Omental fat pad (tissue), 4 donors: Measurements from ENCODE around the gene LDB3. TPM values are rescaled to one million over a fixed set of nuclear protein-coding genes. Genes with fewer than 3 reads are reported as not detected.

Experiments used
- ATAC-seq: fragments of 150-250 bp; one replicate; pipeline ENCODE4 v1.9.1; 2016; ENCODE audit warnings: mild to moderate bottlenecking, moderate library complexity; ENCODE audit not compliant: low FRiP score
- DNase-seq: peaks from one replicate; pipeline ENCODE4 v3.0.0-alpha.2; 2019; ENCODE audit warnings: low spot score
- CTCF ChIP-seq, 3 donors: fragments of 450-650 bp; IDR thresholded peaks; one replicate each; pipeline ENCODE4 v1.5.1; 2016 to 2017; ENCODE audit warnings: antibody characterized with exemption in 3 of 3, mild to moderate bottlenecking in 3 of 3, moderate library complexity in 2 of 3
- total RNA-seq, 4 donors: library from RNA; depleted of rRNA; stranded (reverse); fragments of >200 nt; gene quantifications; one replicate each; pipeline ENCODE4 v1.1.0, GENCODE V29; 2016

Gene LDB3
- total RNA-seq, 4 donors from 2014 or later: 0.56 to 22.4 (median 0.65) TPM

GRCh38 chr10:86758189-86759072 is 90.1 kb downstream of the LDB3 start:
- no peak for ATAC-seq
- DNase-seq: no peak
- TF ChIP-seq CTCF (IDR thresholded peaks at IDR 0.05): no peak

GRCh38 chr10:86759073-86759672 is 90.9 kb downstream of the LDB3 start:
- no peak for TF ChIP-seq CTCF (IDR thresholded peaks at IDR 0.05)
- ATAC-seq (no peak), DNase-seq (no peak)

- no peak for TF ChIP-seq CTCF (IDR thresholded peaks at IDR 0.05)
- DNase-seq: no peak
- no peak for ATAC-seq
Measured at GRCh38 chr10:86763404-86763803, 95.1 kb downstream of the LDB3 start.

GRCh38 chr10:86765548-86765947 is 97.2 kb downstream of the LDB3 start:
- DNase-seq: no peak

GRCh38 chr10:86768412-86769062 is 100.2 kb downstream of the LDB3 start:
- ATAC-seq: no peak
- no peak for DNase-seq
- no peak for TF ChIP-seq CTCF (IDR thresholded peaks at IDR 0.05)

More at GRCh38 chr10:86765548-86765947, 97.2 kb downstream of the LDB3 start:
- ATAC-seq: no peak
- TF ChIP-seq CTCF (IDR thresholded peaks at IDR 0.05): no peak

GRCh38 chr10:86769991-86770390 is 101.7 kb downstream of the LDB3 start:
- no peak for TF ChIP-seq CTCF (IDR thresholded peaks at IDR 0.05)
- no peak for DNase-seq
- ATAC-seq: no peak
